SK-N-SH treated with all-trans-retinoic acid at 6 μM for 48 hours (cell line): Measurements from ENCODE around the gene PXK.

ENCODE experiments used
- ARNTL ChIP-seq: fragments of 450-650 bp; formaldehyde crosslinking; IDR thresholded peaks from 2 replicates; pipeline ENCODE4 v1.5.0; 2020; ENCODE audit warnings: low read depth, mild to moderate bottlenecking, moderate library complexity, borderline replicate concordance
- CREB5 ChIP-seq: fragments of 250-450 bp; sonication (Bioruptor Pico); IDR thresholded peaks from 2 replicates; pipeline ENCODE4 v1.5.1; 2020; ENCODE audit warnings: low read depth, mild to moderate bottlenecking, moderate library complexity
- CSDC2 ChIP-seq: fragments of 250-450 bp; sonication (Bioruptor Pico); IDR thresholded peaks from 2 replicates; pipeline ENCODE4 v1.5.0; 2020; ENCODE audit warnings: mild to moderate bottlenecking, moderate library complexity
- RARB ChIP-seq: fragments of 250-450 bp; sonication (Bioruptor Pico); IDR thresholded peaks from 2 replicates; pipeline ENCODE4 v1.8.0; 2021; ENCODE audit warnings: mild to moderate bottlenecking, moderate library complexity
- TCF4 ChIP-seq: fragments of 250-450 bp; sonication (Bioruptor Pico); IDR thresholded peaks from 2 replicates; pipeline ENCODE4 v1.8.0; 2021; ENCODE audit warnings: mild to moderate bottlenecking, moderate library complexity, borderline replicate concordance
- ZFP3 ChIP-seq: fragments of 250-450 bp; sonication (Bioruptor Pico); IDR thresholded peaks from 2 replicates; pipeline ENCODE4 v1.5.0; 2020; ENCODE audit warnings: mild to moderate bottlenecking, moderate library complexity
- ZFP30 ChIP-seq: fragments of 450-650 bp; formaldehyde crosslinking; IDR thresholded peaks from 2 replicates; pipeline ENCODE4 v1.5.0; 2022; ENCODE audit warnings: mild to moderate bottlenecking, moderate library complexity
- ZNF70 ChIP-seq: fragments of 450-650 bp; formaldehyde crosslinking; IDR thresholded peaks from 2 replicates; pipeline ENCODE4 v1.5.0; 2020; ENCODE audit warnings: mild to moderate bottlenecking, moderate library complexity
- ZNF8 ChIP-seq: fragments of 450-650 bp; formaldehyde crosslinking; IDR thresholded peaks from 2 replicates; pipeline ENCODE4 v1.5.0; 2020; ENCODE audit warnings: mild to moderate bottlenecking, moderate library complexity
- TF ChIP-seq, protein P1 (sequence below): fragments of 250-450 bp; sonication (Bioruptor Pico); IDR thresholded peaks from 2 replicates; pipeline ENCODE4 v1.5.1; 2021; ENCODE audit warnings: mild to moderate bottlenecking, moderate library complexity
- TF ChIP-seq, protein P2 (sequence below): fragments of 250-450 bp; sonication (Bioruptor Pico); IDR thresholded peaks from 2 replicates; pipeline ENCODE4 v1.8.0; 2021; ENCODE audit warnings: low read depth, mild to moderate bottlenecking, moderate library complexity, borderline replicate concordance
- TF ChIP-seq, protein P3 (sequence below): fragments of 250-450 bp; sonication (Bioruptor Pico); IDR thresholded peaks from 2 replicates; pipeline ENCODE4 v1.5.0; 2020; ENCODE audit warnings: mild to moderate bottlenecking, moderate library complexity
- TF ChIP-seq, protein P4 (sequence below): fragments of 250-450 bp; sonication (Bioruptor Pico); IDR thresholded peaks from 2 replicates; pipeline ENCODE4 v1.8.0; 2020; ENCODE audit warnings: mild to moderate bottlenecking, moderate library complexity, borderline replicate concordance

DNA sequence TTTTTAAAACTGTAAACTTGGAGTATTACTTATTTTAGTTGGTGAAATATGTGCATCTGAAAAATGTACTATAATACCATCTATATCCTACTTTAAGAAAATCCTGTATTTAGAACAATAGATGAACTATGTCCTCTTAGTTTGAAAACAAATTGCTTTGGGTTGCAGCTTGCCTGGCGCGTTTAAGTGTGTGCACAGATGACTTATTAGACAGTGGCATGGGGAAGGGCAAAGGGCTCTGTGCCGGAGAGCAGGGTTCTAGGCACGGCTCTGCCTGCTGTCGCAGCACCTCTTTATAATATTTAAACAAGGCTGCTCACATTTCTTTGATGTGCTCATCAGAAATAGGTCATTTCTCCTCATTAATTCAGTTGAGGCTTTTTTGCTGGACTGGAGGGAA is 10.0 kb downstream of the PXK start:
- no peak for TF ChIP-seq ZFP3 (CRISPR knock-in tag)
- TF ChIP-seq ARNTL (CRISPR knock-in tag) = no peak
- no peak for TF ChIP-seq CREB5
- TF ChIP-seq, protein P1, sequence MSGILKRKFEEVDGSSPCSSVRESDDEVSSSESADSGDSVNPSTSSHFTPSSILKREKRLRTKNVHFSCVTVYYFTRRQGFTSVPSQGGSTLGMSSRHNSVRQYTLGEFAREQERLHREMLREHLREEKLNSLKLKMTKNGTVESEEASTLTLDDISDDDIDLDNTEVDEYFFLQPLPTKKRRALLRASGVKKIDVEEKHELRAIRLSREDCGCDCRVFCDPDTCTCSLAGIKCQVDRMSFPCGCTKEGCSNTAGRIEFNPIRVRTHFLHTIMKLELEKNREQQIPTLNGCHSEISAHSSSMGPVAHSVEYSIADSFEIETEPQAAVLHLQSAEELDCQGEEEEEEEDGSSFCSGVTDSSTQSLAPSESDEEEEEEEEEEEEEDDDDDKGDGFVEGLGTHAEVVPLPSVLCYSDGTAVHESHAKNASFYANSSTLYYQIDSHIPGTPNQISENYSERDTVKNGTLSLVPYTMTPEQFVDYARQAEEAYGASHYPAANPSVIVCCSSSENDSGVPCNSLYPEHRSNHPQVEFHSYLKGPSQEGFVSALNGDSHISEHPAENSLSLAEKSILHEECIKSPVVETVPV = no peak
- no peak for TF ChIP-seq CSDC2
- TF ChIP-seq, protein P2, sequence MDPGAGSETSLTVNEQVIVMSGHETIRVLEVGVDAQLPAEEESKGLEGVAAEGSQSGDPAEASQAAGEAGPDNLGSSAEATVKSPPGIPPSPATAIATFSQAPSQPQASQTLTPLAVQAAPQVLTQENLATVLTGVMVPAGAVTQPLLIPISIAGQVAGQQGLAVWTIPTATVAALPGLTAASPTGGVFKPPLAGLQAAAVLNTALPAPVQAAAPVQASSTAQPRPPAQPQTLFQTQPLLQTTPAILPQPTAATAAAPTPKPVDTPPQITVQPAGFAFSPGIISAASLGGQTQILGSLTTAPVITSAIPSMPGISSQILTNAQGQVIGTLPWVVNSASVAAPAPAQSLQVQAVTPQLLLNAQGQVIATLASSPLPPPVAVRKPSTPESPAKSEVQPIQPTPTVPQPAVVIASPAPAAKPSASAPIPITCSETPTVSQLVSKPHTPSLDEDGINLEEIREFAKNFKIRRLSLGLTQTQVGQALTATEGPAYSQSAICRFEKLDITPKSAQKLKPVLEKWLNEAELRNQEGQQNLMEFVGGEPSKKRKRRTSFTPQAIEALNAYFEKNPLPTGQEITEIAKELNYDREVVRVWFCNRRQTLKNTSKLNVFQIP = no peak
- TF ChIP-seq, protein P3, sequence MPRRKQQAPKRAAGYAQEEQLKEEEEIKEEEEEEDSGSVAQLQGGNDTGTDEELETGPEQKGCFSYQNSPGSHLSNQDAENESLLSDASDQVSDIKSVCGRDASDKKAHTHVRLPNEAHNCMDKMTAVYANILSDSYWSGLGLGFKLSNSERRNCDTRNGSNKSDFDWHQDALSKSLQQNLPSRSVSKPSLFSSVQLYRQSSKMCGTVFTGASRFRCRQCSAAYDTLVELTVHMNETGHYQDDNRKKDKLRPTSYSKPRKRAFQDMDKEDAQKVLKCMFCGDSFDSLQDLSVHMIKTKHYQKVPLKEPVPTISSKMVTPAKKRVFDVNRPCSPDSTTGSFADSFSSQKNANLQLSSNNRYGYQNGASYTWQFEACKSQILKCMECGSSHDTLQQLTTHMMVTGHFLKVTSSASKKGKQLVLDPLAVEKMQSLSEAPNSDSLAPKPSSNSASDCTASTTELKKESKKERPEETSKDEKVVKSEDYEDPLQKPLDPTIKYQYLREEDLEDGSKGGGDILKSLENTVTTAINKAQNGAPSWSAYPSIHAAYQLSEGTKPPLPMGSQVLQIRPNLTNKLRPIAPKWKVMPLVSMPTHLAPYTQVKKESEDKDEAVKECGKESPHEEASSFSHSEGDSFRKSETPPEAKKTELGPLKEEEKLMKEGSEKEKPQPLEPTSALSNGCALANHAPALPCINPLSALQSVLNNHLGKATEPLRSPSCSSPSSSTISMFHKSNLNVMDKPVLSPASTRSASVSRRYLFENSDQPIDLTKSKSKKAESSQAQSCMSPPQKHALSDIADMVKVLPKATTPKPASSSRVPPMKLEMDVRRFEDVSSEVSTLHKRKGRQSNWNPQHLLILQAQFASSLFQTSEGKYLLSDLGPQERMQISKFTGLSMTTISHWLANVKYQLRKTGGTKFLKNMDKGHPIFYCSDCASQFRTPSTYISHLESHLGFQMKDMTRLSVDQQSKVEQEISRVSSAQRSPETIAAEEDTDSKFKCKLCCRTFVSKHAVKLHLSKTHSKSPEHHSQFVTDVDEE = no peak
- TF ChIP-seq RARB (CRISPR knock-in tag) = no peak
- TF ChIP-seq ZNF70 (CRISPR knock-in tag) = no peak
- TF ChIP-seq, protein P4, sequence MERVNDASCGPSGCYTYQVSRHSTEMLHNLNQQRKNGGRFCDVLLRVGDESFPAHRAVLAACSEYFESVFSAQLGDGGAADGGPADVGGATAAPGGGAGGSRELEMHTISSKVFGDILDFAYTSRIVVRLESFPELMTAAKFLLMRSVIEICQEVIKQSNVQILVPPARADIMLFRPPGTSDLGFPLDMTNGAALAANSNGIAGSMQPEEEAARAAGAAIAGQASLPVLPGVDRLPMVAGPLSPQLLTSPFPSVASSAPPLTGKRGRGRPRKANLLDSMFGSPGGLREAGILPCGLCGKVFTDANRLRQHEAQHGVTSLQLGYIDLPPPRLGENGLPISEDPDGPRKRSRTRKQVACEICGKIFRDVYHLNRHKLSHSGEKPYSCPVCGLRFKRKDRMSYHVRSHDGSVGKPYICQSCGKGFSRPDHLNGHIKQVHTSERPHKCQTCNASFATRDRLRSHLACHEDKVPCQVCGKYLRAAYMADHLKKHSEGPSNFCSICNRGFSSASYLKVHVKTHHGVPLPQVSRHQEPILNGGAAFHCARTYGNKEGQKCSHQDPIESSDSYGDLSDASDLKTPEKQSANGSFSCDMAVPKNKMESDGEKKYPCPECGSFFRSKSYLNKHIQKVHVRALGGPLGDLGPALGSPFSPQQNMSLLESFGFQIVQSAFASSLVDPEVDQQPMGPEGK = no peak
- TF ChIP-seq ZNF8 (CRISPR knock-in tag) = no peak
- no peak for TF ChIP-seq TCF4 (CRISPR knock-in tag)
- no peak for TF ChIP-seq ZFP30 (CRISPR knock-in tag)
